Immature natural killer cell (primary cell): ENCODE data around the gene APC. TPM values are rescaled to one million over a fixed set of nuclear protein-coding genes. Genes with fewer than 3 reads are reported as not detected.

Experiments used
- DNase-seq, 3 donors: peaks; one replicate each; pipeline ENCODE4 v3.0.0; 2022; ENCODE audit warnings: mixed read lengths in 1 of 3
- H3K27ac Mint-ChIP-seq, 6 donors: one replicate each; pipeline ENCODE4 v1.8.0; 2020; ENCODE audit warnings: mixed read lengths in 6 of 6, mild to moderate bottlenecking in 5 of 6, inconsistent platforms in 4 of 6, moderate library complexity in 3 of 6
- H3K27me3 Mint-ChIP-seq, 3 donors: one replicate each; pipeline ENCODE4 v1.8.0; 2020 to 2021; ENCODE audit warnings: low read depth in 3 of 3, mild to moderate bottlenecking in 3 of 3, mixed read lengths in 3 of 3, moderate library complexity in 3 of 3, inconsistent platforms in 1 of 3
- H3K36me3 Mint-ChIP-seq, 3 donors: one replicate each; pipeline ENCODE4 v1.8.0; 2020; ENCODE audit warnings: mixed read lengths in 3 of 3, inconsistent platforms in 2 of 3, mild to moderate bottlenecking in 2 of 3
- H3K4me1 Mint-ChIP-seq, 2 donors: one replicate each; pipeline ENCODE4 v1.8.0; 2020; ENCODE audit warnings: inconsistent platforms in 2 of 2, mild to moderate bottlenecking in 2 of 2, mixed read lengths in 2 of 2, moderate library complexity in 1 of 2
- H3K4me3 Mint-ChIP-seq, 5 donors: one replicate each; pipeline ENCODE4 v1.8.0; 2020; ENCODE audit warnings: mild to moderate bottlenecking in 5 of 5, mixed read lengths in 5 of 5, inconsistent platforms in 3 of 5, moderate library complexity in 3 of 5
- H3K9me3 Mint-ChIP-seq, 6 donors: one replicate each; pipeline ENCODE4 v1.8.0; 2020; ENCODE audit warnings: mild to moderate bottlenecking in 6 of 6, mixed read lengths in 6 of 6, inconsistent platforms in 4 of 6, moderate library complexity in 3 of 6
- polyA plus RNA-seq, 3 donors: library from polyadenylated mRNA; unstranded; fragments of 300-500 nt; fragmentation: Illumina TruSeq; gene quantifications; one replicate each; pipeline ENCODE4 v1.2.3, GENCODE V29; 2021

APC gene
- 10 to 100 TPM in 2 of 3 donors, 1 to 10 TPM in 1; 6.1 to 36.5 (median 14.3) TPM for polyA plus RNA-seq

DNA sequence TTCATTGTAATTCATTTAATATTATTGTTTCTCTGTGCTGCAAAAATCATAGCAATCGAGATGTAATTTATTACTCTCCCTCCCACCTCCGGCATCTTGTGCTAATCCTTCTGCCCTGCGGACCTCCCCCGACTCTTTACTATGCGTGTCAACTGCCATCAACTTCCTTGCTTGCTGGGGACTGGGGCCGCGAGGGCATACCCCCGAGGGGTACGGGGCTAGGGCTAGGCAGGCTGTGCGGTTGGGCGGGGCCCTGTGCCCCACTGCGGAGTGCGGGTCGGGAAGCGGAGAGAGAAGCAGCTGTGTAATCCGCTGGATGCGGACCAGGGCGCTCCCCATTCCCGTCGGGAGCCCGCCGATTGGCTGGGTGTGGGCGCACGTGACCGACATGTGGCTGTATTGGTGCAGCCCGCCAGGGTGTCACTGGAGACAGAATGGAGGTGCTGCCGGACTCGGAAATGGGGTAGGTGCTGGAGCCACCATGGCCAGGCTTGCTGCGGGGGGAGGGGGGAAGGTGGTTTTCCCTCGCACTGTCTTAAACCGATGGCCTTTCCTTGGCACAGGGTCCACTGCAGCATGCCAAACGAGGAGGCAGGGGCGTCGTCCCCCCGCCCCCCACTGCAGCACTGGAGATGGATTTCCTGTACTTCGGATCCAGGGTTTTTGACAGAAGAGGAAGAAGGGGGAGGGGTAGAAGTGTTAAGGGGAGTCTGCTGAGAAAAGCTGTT lies at the start of gene APC:
TSS of gene APC (plus strand) at position 423 of the 728 bp plus-strand sequence. CDS start 17,006 bp downstream, outside the sequence.
- no peaks in the 10 kb centered on the region for H3K9me3 Mint-ChIP-seq
- H3K27me3 Mint-ChIP-seq, result peaks cover 0 to 4% (median 3%) of the 10 kb centered on the region in 3 donors
- H3K4me3 Mint-ChIP-seq, result peak within 1 kb of the TSS; percentile 87 to 99 (median 96)
- H3K36me3 Mint-ChIP-seq, result no peaks in the 10 kb centered on the region
- peak within 1 kb of the TSS; percentile 71 to 94 (median 88) for H3K27ac Mint-ChIP-seq
- peak; percentile 79 to 82 (median 82) for DNase-seq
- H3K4me1 Mint-ChIP-seq, result peaks cover 19 to 24% of the 10 kb centered on the region in 2 donors

DNA sequence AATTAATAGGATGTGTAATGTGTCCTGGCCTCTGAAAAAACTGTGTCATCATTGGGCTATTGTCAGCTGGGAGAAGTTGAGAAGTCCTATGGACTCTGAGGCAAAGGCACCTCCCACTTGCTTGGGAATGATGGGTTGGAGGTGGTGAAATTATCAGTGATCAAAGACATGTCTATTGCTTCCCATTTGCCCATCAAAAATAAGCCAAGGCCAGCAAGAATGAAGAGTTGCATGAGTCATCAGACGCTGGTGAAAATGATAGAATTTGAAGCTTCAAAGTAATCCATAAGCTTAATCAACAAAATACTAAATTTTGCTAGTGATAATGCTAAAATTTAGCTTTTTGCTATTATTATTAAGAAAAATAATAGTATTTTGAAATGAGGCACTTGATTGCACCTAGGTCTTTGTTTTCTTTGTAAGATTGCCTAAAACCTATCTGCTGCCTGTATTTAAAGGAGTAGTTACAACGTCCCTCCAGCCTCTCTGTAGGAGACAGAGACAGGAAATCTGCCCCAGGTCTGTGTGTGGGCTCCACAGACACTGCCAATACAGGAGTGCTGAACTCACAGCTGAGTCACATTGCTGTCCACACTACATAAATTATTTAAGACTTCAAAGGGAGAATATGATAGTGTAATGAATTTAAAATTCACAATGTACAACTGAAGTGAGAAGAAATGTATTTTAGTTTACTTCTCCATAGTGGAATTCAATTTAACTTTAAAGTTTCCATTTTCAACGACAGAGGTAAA lies 48.4 kb upstream of the APC start:
- Mint-ChIP-seq H3K4me3 (no peak overlapping the region), H3K9me3 (no peaks in the 10 kb centered on the region), H3K36me3 (peaks cover 0 to 2% (median 0%) of the 10 kb centered on the region in 3 donors), H3K27ac (no peak overlapping the region), H3K4me1 (no peaks in the 10 kb centered on the region), H3K27me3 (peaks cover 4 to 12% (median 4%) of the 10 kb centered on the region in 3 donors)
- no peak for DNase-seq

DNA sequence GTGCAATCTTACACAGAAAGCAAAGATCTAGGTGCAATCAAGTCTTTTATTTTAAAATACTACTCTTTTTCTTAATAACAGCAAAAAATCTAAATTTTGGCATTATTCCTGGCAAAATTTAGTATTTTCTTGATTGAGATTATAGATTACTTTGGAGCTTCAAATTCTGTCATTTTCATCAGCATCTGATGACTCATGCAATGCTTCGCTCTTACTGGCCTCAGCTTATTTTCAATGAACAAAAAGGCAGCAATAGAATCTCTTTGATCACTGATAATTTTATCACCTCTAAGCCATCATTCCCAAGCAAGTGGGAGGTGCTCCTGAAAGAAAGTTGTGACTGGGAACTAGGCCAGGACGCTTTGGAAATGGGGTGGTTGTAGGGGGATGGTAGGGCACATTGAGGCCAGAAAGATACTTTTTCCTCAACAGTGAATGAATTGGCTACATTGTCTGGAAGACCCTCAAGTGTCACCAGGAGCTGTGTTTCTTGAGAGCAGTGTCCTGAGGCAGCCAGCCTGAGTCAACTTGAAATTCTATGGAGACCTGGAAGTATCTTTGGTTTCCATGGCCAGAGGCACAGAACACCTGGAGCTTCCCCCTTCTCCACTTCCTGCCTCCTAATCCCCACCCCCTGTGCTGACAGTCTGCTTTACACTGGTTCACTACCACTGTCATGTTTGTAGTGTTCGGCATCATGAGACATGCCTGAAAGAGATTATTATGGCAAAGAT lies 46.9 kb upstream of the APC start:
- Mint-ChIP-seq H3K9me3 (no peaks in the 10 kb centered on the region), H3K36me3 (no peaks in the 10 kb centered on the region), H3K27me3 (peaks cover 3 to 16% (median 4%) of the 10 kb centered on the region in 3 donors), H3K27ac (no peak overlapping the region), H3K4me3 (no peak overlapping the region), H3K4me1 (no peaks in the 10 kb centered on the region)
- DNase-seq, result no peak

DNA sequence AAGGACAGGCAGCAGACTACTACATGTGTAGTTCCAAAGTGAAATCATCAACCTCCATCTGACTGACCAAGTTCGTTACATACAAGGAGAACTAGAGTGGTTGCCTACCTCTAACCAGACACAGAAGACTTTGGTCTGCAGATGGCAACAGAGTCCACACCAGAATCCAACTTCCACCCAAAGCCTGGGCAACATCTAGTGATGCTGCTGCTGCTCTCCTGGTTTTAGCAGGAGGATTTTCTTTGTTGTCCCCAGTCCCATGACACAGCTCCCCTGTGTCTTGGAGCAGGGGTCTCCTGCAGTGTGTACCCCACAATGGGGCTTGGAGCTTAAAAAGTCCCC lies 46.4 kb upstream of the APC start:
- no peak overlapping the region for H3K27ac Mint-ChIP-seq
- no peak for DNase-seq
- no peaks in the 10 kb centered on the region for H3K36me3 Mint-ChIP-seq
- H3K9me3 Mint-ChIP-seq, result no peaks in the 10 kb centered on the region
- no peaks in the 10 kb centered on the region for H3K4me1 Mint-ChIP-seq
- H3K27me3 Mint-ChIP-seq, result peaks cover 3 to 19% (median 4%) of the 10 kb centered on the region in 3 donors
- no peak overlapping the region for H3K4me3 Mint-ChIP-seq

DNA sequence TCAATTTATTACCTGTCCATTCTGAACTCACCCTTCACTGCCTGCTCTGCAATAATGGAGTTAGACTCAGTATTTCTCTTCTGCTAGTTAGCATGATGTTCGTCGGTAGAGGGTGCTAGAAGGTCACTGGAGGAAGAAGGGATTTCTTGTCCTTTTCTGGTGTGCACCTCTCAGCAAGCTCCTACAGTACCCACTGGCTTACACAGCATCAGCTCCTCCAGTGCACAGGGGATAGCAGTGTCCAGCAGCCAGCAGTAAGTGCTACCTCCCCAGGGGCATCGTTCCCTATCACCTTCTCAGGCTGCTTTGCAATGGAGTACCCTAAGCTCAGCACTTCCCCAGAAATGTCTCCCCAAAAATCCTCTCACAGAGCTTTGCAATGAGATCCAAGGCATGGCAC lies 45.9 kb upstream of the APC start:
- H3K36me3 Mint-ChIP-seq, result no peaks in the 10 kb centered on the region
- DNase-seq, result peak in 2 of 3 donors; percentile 18 to 27

DNA sequence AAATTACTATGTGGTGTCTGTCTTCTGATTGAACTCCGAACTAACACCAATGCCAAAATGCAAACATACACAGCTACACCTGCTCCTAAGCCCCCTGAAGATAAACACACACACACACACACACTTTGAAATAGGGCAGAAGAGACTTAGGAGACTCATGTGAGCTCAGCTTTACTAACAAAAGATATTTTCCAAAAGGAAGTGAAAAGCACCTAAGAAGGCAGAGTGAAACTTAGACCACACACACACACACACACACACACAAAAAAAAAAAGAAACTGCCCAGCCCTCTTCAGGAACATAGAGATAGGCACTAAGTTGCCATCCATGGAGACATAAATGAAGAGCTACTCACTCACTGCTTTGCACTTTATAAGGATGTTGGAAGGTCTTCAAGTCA lies 45.2 kb upstream of the APC start:
- no peak for DNase-seq
- peaks cover 3 to 21% (median 4%) of the 10 kb centered on the region in 3 donors for H3K27me3 Mint-ChIP-seq
- no peak overlapping the region for H3K4me3 Mint-ChIP-seq
- H3K36me3 Mint-ChIP-seq, result no peaks in the 10 kb centered on the region
- no peaks in the 10 kb centered on the region for H3K9me3 Mint-ChIP-seq
- H3K4me1 Mint-ChIP-seq, result no peaks in the 10 kb centered on the region
- no peak overlapping the region for H3K27ac Mint-ChIP-seq

More for the DNA sequence above, 45.9 kb upstream of the APC start:
- Mint-ChIP-seq H3K9me3 (no peaks in the 10 kb centered on the region), H3K27ac (no peak overlapping the region), H3K4me3 (no peak overlapping the region), H3K4me1 (no peaks in the 10 kb centered on the region), H3K27me3 (peaks cover 3 to 21% (median 4%) of the 10 kb centered on the region in 3 donors)

DNA sequence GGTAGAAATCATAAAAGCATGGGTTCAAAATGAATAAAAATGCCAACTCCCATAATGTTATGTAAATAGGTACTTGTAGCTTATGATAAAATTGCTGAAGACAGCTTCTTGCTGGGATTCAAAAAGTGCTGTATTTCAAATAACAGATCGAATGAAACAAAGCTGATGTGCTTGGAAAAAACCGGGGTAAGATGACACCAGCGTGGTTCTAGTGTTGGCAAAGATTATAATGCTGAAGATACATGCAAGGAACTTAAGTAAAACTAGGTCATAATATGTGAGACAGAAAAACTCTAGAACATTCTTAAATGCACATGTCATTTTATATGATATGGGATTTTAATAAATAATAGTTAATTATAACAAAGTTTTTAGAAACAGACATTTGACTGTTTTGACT lies 44.4 kb upstream of the APC start:
- Mint-ChIP-seq H3K4me1 (no peaks in the 10 kb centered on the region), H3K9me3 (no peaks in the 10 kb centered on the region), H3K4me3 (no peak overlapping the region), H3K36me3 (no peaks in the 10 kb centered on the region), H3K27ac (no peak overlapping the region), H3K27me3 (peaks cover 2 to 21% (median 4%) of the 10 kb centered on the region in 3 donors)
- no peak for DNase-seq

DNA sequence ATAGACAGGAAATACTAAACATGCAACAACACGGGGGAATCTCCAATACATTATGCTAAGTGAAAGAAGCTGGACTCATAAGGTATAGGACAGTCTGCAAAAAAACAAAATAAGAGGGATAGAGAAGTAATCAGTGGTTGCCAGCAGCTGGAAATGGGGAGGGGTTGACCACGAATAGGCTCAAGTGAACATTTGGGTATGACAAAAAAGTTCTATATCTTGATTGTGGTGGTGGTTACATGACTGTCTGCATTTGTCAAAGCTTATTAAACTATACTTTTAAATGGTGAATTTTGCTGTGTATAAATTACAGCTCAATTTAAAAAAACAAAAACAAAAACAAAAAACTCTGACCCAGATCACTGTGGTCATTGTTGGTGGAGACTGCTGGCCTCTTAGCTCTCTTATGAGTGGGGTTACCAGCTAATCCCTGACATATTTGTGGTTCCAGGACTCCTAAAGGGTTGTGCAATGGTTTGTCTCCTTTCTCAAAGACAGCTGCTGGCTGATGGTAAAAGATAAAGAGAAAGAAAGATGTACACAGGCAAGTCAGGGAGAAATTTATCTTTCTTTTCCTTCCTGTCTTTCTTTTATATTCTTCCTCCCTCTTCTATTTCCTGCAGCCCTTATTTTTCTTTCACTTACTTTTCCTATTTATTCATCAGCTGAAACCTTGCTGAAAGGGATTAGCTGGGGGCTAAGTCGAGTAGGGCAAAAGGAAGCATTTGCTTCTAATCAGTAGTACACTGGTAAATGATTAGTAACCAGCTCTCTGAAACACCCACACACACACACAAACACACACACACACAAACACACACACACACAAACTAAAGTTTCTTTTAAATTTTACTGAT lies 42.6 kb upstream of the APC start:
- H3K27ac Mint-ChIP-seq, result no peak overlapping the region
- no peaks in the 10 kb centered on the region for H3K4me1 Mint-ChIP-seq
- DNase-seq, result no peak
- no peaks in the 10 kb centered on the region for H3K9me3 Mint-ChIP-seq
- H3K4me3 Mint-ChIP-seq, result no peak overlapping the region
- no peaks in the 10 kb centered on the region for H3K36me3 Mint-ChIP-seq
- H3K27me3 Mint-ChIP-seq, result peaks cover 0 to 28% (median 4%) of the 10 kb centered on the region in 3 donors

DNA sequence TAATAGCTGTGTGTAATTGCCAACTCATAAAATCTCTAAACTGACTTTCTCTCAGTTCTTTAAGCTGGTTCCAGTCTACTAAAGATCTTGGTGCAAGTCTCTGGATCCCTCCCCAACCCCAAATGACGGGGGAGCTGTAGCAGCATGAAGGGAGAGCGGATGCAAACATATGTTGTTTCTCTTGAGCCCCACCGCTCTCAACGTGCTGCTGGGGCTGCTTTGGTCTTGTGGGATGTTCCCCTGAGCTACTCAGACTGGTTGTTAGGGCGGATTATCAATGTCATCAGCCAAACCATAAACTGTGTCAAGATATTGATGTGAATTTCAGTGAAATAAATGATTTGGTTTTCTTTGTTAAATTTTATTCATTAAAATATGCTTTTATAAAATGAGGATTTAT lies 40.9 kb upstream of the APC start:
- H3K9me3 Mint-ChIP-seq, result no peaks in the 10 kb centered on the region
- H3K4me3 Mint-ChIP-seq, result no peak overlapping the region
- no peaks in the 10 kb centered on the region for H3K36me3 Mint-ChIP-seq
- H3K4me1 Mint-ChIP-seq, result no peaks in the 10 kb centered on the region
- H3K27ac Mint-ChIP-seq, result no peak overlapping the region
- peaks cover 2 to 21% (median 2%) of the 10 kb centered on the region in 3 donors for H3K27me3 Mint-ChIP-seq
- no peak for DNase-seq

DNA sequence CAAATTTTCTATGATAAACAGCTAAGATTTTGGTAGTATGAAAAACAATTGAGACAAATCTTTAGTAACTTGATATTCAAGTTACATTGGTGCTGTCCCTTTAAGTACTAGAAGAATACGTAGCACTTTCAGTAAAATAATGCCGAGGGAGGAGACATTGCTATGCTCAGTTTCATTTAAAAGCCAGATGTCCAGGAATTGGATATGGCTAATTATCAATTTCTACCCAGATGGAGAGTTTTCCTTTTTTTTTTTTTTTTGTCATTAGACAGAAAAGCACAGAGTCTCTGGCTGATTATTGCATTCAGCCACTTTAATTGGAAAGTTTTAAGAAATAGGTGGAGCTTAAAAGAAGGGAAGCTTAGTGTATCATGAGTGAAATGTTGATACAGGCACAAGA lies 40.4 kb upstream of the APC start:
- Mint-ChIP-seq H3K4me1 (no peaks in the 10 kb centered on the region), H3K4me3 (no peak overlapping the region), H3K9me3 (no peaks in the 10 kb centered on the region), H3K36me3 (no peaks in the 10 kb centered on the region), H3K27me3 (peaks cover 2 to 19% (median 2%) of the 10 kb centered on the region in 3 donors), H3K27ac (no peak overlapping the region)
- no peak for DNase-seq

DNA sequence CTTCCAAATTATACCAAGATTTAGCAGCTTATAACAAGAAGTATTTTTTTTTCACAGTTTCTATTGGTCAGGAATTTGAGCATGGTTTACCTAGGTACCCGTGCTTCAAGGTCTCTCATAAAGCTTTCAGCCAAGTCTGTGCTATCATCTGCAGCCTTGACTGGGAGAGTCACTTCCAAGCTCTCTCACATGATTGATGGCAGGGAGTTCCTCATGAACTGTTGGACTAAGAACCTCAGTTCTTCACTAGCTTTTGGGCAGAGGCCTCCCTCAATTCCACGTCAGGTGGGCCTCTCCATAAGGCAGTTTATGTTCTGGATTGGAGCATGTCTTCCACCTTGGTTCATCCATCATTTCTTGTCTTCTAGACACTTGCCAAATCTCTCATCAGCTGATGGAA lies 39.9 kb upstream of the APC start:
- no peaks in the 10 kb centered on the region for H3K4me1 Mint-ChIP-seq
- DNase-seq, result no peak
- H3K4me3 Mint-ChIP-seq, result no peak overlapping the region
- no peaks in the 10 kb centered on the region for H3K36me3 Mint-ChIP-seq
- H3K27ac Mint-ChIP-seq, result no peak overlapping the region
- no peaks in the 10 kb centered on the region for H3K9me3 Mint-ChIP-seq
- peaks cover 2 to 16% (median 2%) of the 10 kb centered on the region in 3 donors for H3K27me3 Mint-ChIP-seq

DNA sequence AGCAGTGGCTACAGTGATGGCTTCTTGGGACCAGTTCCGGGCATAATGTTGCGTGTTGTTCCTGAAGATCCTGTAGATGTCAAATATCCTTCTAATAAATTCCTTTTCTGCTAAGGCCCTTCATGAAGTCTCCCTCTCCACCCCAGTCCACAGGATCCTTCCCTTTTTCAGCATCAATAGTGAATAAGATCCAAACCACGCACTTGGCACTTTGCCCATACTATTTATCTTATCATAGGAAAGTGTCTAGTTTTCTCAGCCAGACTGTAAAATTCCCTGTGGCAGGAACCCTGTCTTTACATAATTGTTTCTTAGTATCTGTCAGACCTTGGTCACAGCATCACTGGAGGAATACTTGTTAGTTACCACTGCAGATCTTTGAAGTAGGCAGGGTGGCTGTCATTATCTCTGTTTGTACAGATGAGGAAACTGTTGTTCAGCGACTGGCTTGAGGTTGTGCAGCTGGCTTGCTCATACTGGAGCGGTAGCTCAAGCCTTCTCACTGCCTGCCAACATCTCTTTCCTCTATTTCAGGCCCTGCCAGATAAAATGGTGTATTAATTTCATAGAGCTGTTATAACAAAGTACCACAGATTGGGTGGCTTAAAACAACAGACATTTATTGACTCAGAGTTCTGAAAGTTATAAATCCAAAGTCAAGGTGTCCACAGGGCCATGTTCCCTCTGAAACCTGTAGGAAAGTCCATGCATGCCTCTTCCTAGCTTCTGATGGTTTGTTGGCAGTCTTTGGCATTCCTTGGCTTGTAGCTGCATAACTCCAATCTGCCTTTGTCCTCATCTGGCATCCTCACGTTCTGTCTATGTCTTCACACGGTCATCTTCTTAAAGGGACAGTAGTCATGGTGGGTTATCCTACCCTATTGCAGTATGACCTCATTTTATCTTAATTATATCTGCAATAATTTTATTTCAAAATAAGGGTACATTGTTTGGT lies 33.5 kb upstream of the APC start:
- H3K27ac Mint-ChIP-seq, result no peak overlapping the region
- no peak overlapping the region for H3K4me3 Mint-ChIP-seq

More for the DNA sequence above, 33.5 kb upstream of the APC start:
- Mint-ChIP-seq H3K4me1 (peaks cover 26 to 28% of the 10 kb centered on the region in 2 donors), H3K36me3 (no peaks in the 10 kb centered on the region), H3K9me3 (no peaks in the 10 kb centered on the region), H3K27me3 (peaks cover 13 to 19% (median 19%) of the 10 kb centered on the region in 3 donors)
- no peak for DNase-seq
